GM10248 (cell line): ENCODE results near the gene GPR135.
"Not testable (repeated sequence)": the region's sequence is repeated elsewhere in the genome, so short reads cannot be mapped to it uniquely, and the experiment has no call there.

Source experiments
- CTCF ChIA-PET: fragments of 300-600 bp; sonication (Branson Sonifier 250); formaldehyde crosslinking; extraction: SDS; loops from one replicate; lab custom pipeline; 2021; ENCODE audit warnings: antibody characterized with exemption; lab: Yijun Ruan, JAX
- POLR2A ChIA-PET: fragments of 350-650 bp; sonication (Branson Sonifier 250); formaldehyde crosslinking; extraction: SDS; loops from one replicate; lab custom pipeline; 2020; ENCODE audit warnings: antibody characterized with exemption; lab: Yijun Ruan, JAX
- DNase-seq: peaks from one replicate; pipeline ENCODE4 v3.0.0; 2012; ENCODE audit errors: extremely low spot score
- TF ChIP-seq, protein P1 (sequence below): IDR thresholded peaks from 2 replicates; pipeline ENCODE4 v1.5.1; 2012; ENCODE audit warnings: mild to moderate bottlenecking, low read depth; ENCODE audit errors: extremely low read depth, missing control alignments, control extremely low read depth

The GPR135 gene

DNA sequence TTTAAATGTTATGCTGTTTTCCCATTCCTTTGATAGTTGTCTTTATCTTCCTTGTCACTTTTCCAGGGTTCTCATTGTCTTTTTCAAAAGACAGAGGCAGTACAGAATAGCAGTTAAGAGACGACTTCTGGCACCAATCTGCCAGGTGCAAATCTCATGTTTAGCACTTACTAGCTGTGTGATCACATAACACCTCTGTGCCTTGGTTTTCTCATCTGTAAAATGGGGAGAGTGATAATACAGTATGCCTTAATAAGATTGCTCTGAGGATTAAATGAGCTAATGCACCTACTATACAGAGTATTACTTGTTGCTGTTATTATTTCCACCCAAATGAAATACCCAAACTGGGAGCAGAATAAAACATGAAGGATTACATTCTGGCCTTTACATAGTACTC, 4.8 kb downstream of the GPR135 start:
- DNase-seq, result no peak
- POLR2A ChIA-PET, result no interaction called here
- CTCF ChIA-PET, result interaction anchor here (1.0 kb wide), 1 partner anchor 327 kb away, joined by 3 read pairs; no protein-coding TSS in a partner anchor
- TF ChIP-seq, protein P1, sequence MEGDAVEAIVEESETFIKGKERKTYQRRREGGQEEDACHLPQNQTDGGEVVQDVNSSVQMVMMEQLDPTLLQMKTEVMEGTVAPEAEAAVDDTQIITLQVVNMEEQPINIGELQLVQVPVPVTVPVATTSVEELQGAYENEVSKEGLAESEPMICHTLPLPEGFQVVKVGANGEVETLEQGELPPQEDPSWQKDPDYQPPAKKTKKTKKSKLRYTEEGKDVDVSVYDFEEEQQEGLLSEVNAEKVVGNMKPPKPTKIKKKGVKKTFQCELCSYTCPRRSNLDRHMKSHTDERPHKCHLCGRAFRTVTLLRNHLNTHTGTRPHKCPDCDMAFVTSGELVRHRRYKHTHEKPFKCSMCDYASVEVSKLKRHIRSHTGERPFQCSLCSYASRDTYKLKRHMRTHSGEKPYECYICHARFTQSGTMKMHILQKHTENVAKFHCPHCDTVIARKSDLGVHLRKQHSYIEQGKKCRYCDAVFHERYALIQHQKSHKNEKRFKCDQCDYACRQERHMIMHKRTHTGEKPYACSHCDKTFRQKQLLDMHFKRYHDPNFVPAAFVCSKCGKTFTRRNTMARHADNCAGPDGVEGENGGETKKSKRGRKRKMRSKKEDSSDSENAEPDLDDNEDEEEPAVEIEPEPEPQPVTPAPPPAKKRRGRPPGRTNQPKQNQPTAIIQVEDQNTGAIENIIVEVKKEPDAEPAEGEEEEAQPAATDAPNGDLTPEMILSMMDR, result no peak

DNA sequence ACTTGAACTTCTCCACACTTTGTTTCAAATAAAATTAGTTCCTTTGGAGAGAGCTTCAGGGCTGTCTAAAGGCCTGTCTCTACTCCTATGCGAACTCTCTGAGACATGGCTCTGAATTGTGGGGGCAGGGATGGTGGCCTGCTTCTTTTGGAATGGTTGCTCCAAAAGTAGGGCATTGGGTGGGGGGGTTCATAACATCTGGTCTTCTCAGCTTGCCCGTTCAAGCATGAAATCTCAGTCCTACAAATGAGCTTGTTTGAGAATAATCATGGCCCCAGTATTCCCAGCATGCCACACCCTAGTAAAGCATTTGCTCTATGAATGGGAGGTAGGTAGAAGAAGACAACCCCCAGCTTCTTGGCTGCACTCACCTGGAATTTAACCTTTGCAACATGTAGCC, 6.7 kb downstream of the GPR135 start:
- ChIA-PET POLR2A (no interaction called here), CTCF (interaction anchor here (0.9 to 2.3 kb wide), 3 partner anchors 12 to 14 kb away, joined by 3 to 8 read pairs (median 3); no protein-coding TSS in a partner anchor)
- DNase-seq, result no peak
- TF ChIP-seq, protein P1, result no peak

DNA sequence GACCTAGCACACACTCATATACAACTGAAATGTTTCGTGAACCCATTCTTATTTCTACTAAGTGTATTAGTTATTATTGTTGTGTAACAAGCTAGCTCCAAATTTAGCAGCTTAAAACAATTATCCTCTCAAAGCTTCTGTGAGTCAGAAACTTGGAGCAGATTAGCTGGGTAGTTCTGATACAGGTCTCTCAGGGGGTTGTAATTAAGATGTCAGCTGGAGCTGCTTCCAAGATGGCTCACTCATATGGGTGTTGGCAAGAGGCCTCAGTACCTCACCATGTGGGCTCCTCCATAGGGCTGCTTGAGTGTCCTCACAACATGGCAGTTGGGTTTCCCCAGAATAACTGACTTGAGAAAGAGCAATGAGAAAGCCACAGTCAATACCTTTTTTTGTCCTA, 9.8 kb downstream of the GPR135 start:
- TF ChIP-seq, protein P1, result no peak
- no peak for DNase-seq
- CTCF ChIA-PET, result interaction anchor here (2.6 kb wide), 1 partner anchor 11 kb away, joined by 13 read pairs; no protein-coding TSS in a partner anchor
- POLR2A ChIA-PET, result no interaction called here

DNA sequence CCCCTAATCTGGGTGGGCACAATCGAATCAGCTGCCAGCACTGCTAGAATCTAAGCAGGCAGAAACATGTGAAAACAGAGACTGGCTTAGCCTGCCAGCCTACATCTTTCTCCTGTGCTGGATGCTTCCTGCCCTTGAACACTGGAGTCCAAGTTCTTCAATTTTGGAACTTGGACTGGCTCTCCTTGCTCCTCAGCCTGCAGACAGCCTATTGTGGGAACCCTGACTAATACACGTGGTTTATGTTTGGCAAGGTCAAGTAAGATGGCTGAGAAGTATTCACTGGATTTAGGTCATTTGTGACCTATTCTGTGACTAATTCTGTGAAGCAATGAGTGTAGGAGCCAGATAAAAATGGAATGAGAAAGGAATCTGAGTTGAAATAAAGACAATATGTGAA, 11.0 kb downstream of the GPR135 start:
- DNase-seq, result no peak
- POLR2A ChIA-PET, result no interaction called here
- TF ChIP-seq, protein P1, result no peak
- CTCF ChIA-PET, result interaction anchor here (1.4 to 2.6 kb wide), 2 partner anchors 10 to 325 kb away, joined by 3 to 13 read pairs; no protein-coding TSS in a partner anchor

DNA sequence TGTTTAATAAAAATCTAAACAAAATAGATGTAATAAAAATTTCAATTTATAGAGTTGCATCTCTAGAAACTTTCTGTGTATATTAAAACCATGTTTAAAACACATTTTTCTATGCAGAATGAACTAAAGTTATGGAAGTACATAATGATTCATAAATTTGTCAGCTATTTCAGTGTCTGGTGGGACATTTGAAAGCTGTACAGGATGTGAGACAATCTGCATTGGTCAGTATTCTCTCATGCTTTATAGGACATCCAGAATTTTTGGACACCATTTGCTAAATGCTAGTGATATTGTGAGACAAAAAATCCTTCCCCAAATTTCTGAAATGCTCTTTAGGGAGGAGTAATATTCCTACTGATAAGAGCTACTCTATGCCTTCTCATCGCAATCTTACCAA, 13.3 kb downstream of the GPR135 start:
- CTCF ChIA-PET, result interaction anchor here (0.9 to 1.9 kb wide), 3 partner anchors 21 to 57 kb away, joined by 3 to 5 read pairs (median 4); partner anchors contain the start of genes JKAMP and L3HYPDH
- POLR2A ChIA-PET, result no interaction called here
- TF ChIP-seq, protein P1, result no peak
- DNase-seq, result no peak

DNA sequence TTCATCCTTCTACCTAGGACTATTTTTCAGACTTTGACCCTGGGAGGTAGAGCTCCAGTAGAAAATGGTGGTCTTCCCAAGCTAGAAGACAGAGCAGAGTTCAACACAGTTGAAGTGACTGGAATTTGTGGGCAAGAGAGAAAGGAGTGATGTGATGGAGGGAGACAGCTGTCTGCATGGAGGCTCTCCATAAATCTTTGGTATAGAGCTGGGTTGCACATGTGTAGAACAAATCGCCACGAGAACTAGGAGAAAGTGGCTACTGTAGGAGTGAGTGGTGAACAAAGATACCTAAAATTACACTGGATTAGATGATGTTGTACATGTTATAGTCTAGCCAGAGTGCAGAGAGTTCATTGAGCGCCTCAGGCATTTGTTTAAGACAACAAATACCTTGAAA, 14.5 kb downstream of the GPR135 start:
- no peak for DNase-seq
- TF ChIP-seq, protein P1, result no peak
- POLR2A ChIA-PET, result no interaction called here
- CTCF ChIA-PET, result interaction anchor here (1.0 to 1.9 kb wide), 5 partner anchors 22 to 324 kb away, joined by 3 to 5 read pairs (median 4); partner anchors contain the start of genes JKAMP and L3HYPDH

DNA sequence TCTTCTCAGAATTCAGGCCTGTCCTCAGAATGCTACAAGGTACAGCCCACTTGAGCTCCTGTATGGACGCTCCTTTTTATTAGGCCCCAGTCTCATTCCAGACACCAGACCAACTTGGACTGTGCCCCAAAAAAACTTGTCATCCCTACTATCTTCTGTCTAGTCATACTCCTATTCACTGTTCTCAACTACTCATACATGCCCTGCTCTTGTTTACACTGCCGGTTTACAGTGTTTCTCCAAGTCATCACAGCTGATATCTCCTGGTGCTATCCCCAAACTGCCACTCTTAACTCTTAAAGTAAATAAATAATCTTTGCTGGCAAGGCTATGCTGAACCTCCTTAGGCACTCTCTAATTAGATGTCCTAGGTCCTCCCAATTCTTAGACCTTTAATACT, 16.5 kb downstream of the GPR135 start:
- DNase-seq, POLR2A ChIA-PET: not testable (repeated sequence)
- CTCF ChIA-PET, result interaction anchor here (1.1 kb wide), 1 partner anchor 324 kb away, joined by 3 read pairs; no protein-coding TSS in a partner anchor
